HG02840 (cell line): Measurements from ENCODE around the gene LRP1B.
"Not testable (repeated sequence)": the region's sequence is repeated elsewhere in the genome, so short reads cannot be mapped to it uniquely, and the experiment has no call there.

Experiments used
- ATAC-seq: cut with Tn5 transposase; IDR thresholded peaks from one replicate; pipeline ENCODE4 v1.9.1; 2021; ENCODE audit warnings: mild to moderate bottlenecking, moderate library complexity, moderate number of reproducible peaks; ENCODE audit not compliant: unreplicated experiment, low FRiP score

LRP1B gene

DNA sequence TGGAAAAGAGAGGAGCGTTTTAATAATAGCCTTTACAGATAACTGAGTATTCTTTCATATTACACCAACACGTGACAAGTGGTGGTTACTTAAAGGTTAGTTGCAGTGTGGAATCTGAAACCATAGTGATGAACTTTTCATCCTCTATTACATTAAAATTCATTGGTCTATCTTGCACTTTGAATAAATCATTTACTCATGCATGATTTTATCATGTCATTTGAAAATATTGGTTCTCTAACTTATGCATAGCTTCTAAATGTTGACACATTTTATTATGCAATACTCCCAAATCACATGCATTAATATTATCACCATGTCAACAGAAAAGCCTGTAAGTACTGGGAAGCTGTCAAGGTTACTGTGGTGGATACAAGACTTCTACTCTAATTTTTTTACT lies 1432.2 kb downstream of the LRP1B start:
- ATAC-seq = no peak

DNA sequence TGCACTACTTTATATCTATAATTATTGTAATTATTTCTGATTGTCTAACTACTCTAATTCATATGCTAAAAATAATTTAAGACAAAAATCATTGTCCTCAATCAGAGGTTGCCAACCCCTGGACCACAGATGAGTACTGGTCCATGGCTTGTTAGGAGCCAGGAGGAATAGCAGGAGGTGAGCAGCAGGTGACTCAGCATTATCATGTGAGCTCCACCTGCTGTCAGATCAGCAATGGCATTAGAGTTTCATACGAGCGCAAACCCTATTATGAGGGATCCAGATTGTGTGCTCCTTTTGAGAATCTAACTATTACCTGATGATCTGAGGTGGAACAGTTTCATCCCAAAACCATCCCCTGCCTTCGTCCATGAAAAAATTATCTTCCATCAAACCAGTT lies 1434.4 kb downstream of the LRP1B start:
- no peak for ATAC-seq

- no peak for ATAC-seq
These were observed 1435.7 kb downstream of the LRP1B start for GRCh38 chr2:140695155-140695554.

DNA sequence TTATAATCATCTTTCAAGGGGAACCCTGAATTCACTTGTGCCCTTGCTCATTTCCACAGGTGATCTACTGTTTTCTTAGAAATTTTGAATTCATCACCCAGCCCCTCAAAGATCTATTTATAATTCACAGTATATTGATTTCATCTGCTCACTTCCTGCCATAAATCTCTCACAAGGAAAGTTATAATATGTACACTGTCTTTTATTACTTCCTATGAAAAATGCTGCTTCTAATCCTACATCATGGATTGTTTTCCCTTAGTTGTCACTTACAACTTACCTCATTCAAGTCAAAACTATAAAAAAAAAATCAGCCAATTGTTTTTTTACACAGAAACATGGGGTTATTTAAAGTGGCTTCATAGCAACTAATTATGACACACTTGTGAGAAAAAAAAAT lies 1443.0 kb downstream of the LRP1B start:
- ATAC-seq = no peak

DNA sequence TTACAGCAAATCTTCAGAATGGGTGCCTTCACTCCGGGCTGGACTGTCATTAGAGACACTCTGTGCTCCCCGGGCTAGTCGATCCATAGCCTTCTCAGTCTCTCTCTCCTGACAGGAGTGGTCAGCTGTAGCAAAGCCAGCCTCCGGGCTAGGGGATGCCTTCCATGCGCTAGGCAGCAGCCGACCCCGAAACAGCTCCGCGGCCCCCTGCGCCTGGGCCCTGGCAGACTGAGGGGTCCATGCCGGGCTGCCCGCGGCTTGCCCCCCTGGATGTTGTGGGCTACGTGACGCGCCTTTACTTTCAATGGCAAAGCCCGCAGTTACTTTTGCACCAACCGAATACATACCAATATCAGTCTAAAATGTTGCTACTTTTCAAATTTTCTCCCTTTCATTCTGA lies 1447.2 kb downstream of the LRP1B start:
- no peak for ATAC-seq

DNA sequence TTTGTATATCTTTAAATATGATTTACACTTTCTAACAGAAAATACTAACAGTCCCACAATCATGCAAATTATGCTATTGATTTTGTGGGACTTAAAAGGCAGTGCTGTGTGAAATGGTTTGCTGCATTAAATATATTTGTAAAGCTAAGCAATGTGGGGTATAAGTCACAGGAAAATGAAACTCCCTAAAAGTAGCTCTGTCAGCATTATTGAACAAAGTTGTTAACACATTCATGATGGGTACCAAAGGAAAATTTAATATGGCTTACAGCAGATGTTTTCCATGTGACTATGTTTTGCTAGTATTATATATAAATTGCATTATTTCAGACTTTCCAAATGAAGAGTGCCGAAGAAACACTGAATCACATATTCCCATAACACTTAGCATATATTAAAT lies 1450.0 kb downstream of the LRP1B start:
- ATAC-seq = no peak

DNA sequence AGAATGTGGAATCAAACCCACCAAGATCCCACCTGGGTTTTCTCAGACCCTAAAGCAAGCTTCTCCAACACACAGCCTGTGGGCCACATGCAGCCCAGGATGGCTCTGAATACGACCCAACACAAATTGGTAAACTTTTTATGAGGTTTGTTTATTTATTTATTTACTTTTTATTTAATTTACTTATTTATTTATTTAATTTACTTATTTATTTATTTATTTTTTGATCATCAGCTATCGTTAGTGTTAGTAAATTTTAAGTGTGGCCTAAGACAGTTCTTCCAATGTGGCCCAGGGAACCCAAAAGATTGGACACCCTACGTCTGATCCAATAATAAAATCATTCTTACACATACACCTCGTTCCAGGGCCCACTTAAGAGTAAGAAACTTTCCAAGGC lies 1451.1 kb downstream of the LRP1B start:
- ATAC-seq = no peak

- no peak for ATAC-seq
These were observed 1460.9 kb downstream of the LRP1B start for GRCh38 chr2:140669911-140670310.

DNA sequence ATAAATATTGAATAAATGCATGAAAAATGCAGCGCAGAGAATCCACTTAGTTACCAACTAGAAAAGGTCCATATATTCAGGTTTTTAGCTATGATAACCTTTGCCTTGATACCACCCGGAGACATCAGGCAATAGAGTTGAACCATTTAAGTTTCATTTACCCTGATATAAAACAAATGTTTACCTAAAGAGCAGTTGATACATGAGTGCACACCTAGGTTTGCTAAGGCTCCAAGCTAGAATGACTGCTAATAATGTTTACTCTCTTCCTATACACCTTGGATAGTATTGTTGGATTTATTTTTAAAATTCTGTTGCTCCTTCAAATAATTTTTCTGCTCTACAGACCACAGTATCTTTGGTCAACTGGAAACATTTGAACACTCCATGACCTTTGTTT lies 1463.6 kb downstream of the LRP1B start:
- ATAC-seq = no peak

- ATAC-seq = no peak
These were observed 1468.3 kb downstream of the LRP1B start for GRCh38 chr2:140662504-140662903.

DNA sequence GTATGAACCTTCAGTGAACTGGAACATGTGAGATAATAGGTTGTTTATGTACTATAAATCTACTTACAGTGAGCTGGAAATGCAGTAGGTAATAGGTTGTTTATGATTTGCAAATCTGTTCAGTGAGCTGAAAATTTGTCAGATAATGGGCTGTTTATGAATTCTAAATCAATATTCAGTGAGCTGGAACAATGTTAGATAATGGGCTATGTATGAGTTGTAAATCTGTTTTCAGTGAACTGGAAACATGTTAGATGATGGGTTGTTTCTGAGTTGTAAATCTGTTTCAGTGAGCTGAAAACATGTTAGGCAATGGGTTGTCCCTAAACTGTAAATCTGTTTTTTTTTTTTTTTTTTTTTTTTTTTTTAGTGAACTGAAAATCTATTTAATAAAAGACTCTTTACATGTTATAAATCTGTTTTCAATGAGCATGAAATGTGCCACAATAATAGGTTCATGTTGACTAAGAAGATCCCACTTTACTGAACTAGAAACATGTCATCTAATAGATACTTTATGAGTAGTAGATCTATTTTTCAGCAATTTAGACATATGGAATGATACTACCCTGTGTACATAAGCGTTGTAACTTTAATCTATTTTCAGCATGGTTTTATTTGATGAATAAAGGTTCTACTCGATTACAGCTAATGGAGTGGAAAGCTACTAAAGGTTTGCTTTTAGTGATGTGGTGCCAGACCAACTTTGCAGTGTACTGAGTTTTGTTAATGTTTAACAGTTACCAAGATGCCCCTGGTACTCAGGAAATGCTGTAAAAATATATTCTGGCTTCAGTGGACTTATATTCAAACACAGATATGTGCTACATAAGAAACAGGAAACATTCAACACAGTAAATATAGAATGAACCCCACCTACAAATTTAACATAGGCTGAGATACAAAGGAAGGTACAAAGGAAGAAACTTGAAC lies 1471.8 kb downstream of the LRP1B start:
- ATAC-seq = no peak

- no peak for ATAC-seq
These were observed 1473.2 kb downstream of the LRP1B start for GRCh38 chr2:140657657-140658056.

GRCh38 chr2:140654565-140654964 lies 1476.3 kb downstream of the LRP1B start:
- no peak for ATAC-seq

DNA sequence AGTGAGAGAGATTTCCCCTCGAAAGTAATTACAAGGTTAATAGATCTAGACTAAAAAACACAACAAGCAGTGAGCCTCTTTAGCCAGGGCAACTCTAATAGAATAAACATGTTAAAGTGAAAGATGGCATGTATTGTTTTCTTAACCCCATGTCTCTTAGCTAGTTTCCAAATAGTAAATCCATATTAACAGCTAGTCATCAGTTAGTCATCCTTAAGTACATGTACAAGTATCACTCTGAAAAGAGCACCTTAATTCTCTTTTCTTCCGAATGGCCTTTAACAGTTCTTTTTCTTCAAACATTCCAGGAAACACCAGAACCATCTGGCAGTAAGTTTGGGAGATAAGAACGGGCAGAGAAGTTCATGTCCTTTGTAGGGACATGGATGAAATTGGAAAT lies 1480.0 kb downstream of the LRP1B start:
- ATAC-seq = no peak

DNA sequence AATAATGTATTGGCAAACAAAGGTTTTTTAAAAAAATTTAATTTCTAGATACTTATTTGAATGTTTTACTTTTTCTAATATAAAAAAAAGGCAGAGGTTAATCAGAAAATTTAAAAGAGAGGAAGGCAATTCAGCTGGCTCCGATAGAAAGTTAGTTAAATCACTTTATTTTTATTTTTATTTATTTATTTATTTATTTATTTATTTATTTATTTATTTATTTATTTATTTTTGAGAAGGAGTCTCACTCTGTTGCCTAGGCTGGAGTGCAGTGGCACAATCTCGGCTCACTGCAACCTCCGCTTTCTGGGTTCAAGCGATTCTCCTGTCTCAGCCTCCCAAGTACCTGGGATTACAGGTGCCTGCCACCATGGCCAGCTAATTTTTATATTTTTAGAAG lies 1480.7 kb downstream of the LRP1B start:
- ATAC-seq = not testable (repeated sequence)

DNA sequence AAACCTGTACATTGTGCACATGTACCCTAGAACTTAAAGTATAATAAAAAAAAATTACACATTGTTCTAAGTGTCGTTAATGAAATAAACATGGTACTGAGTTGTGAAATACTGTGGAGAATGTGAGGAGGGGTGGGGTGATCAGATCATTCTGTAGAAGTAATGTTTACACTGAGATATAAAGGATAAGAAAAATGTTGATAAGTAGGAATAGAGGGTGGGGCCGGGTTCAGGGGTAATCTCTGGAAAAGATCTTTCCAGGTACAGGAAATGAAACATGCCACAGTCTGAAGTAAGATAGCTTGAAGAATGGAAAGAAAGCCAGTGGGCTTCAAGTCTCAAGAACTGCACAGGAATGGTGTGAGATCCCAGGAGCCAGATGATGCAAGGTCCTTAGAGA lies 1482.4 kb downstream of the LRP1B start:
- ATAC-seq = no peak

DNA sequence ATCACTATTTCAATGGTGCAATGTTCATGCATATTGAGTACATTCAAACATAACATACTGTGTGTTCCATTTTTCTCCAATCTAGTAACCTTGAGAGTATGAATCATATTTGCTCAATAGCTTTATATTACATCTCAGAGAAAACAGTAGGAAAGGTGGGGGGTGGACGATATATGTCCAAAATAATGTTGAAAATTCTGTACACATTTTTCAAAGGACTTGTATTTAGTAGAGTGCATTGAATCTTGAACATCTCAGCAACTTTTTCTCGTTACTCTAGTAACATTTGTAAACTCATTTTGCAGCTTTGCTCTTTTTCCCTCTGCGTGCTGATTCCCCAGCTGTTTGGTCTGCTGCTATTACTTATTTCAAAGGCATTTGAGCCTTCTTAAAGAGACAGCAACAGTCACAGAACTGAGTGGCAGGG lies 1487.0 kb downstream of the LRP1B start:
- no peak for ATAC-seq

DNA sequence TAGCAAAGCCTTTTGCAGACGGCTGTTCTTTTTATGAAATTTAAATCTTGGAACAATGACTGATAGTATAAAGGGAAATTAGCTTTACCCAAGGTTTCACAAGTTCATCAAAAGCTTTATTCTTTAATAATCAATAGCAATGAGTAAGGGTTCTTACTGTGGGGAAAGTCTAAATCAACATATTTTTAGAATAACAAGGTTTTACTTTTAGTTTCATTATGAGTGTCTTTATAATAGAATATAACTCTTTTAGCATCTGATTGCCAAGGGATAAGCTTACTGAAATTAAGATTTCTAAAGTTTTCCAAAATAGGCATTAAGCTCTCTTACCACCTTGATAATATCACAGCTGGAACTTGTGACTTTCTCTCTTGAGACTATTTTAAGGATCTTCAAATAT lies 1489.7 kb downstream of the LRP1B start:
- no peak for ATAC-seq

GRCh38 chr2:140639628-140640027 lies 1491.2 kb downstream of the LRP1B start:
- no peak for ATAC-seq

DNA sequence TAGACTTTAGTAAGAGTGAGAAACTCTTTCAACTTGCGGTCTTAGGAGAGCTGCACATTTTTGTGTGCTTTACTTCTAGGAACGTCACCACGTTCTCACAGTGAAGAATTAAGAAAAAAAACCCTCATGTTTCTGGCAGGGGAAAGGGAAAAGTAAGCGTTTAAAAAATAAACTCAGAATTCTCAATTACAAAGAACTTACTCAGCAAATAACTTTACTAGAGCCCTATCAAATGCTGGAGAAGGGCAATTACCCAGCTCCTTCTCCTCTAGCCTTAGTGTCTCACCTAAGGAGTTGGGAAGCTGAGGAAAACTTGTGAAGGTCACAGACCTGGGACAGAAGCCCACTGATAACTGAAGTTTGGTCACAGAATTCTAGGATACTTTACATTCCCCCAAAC lies 1500.3 kb downstream of the LRP1B start:
- ATAC-seq = no peak

DNA sequence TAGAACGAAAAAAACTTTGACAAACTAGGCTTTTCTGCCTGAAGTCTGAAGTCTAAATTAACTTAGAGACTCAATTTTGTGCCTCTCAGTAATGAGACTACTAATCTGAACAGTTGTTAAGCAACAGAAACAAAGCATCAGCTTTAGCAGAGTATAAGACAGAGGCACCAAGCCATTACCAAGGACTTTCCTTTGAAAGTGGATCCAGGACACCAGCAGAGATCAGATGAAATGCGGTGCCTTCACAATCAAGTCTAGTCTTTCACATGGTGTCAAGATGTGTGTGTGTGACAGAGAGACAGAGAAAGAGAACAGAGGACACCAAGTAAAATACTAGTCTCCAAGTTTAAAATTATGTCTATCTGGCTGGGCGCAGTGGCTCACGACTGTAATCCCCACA lies 1502.9 kb downstream of the LRP1B start:
- ATAC-seq = no peak

- no peak for ATAC-seq
These were observed 1503.7 kb downstream of the LRP1B start for GRCh38 chr2:140627136-140627535.
